Ovary (tissue), 9 donors: ENCODE measurements around the gene E2F4. TPM values are rescaled to one million over a fixed set of nuclear protein-coding genes. Genes with fewer than 3 reads are reported as not detected.
A peak's percentile ranks its signal among the peaks of the same experiment; 100 is the strongest.

Source experiments
- DNase-seq, 5 donors: peaks; one replicate each; pipeline ENCODE4 v3.0.0-alpha.2; 2019 to 2020
- H3K27ac ChIP-seq, 2 donors: fragments of 200-600 bp; one replicate each; pipeline versions ENCODE4 v1.5.1 to v1.8.0; 2019 to 2022
- H3K27me3 ChIP-seq: fragments of 200-600 bp; one replicate; pipeline ENCODE4 v1.8.0; 2022
- H3K36me3 ChIP-seq: fragments of 200-600 bp; sonication (generic); one replicate; pipeline ENCODE4 v1.5.1; 2019
- H3K4me1 ChIP-seq: one replicate; pipeline ENCODE4 v1.8.1; 2013; ENCODE audit warnings: mild to moderate bottlenecking, moderate library complexity; ENCODE audit not compliant: insufficient read depth
- H3K4me3 ChIP-seq: fragments of 200-600 bp; sonication (generic); one replicate; pipeline ENCODE4 v1.5.1; 2017
- H3K9me3 ChIP-seq, 2 donors: fragments of 200-600 bp in 1 of 2; sonication (generic) in 1 of 2; one replicate each; pipeline versions ENCODE4 v1.5.1 to v1.8.1; 2013 to 2019; ENCODE audit warnings: mild to moderate bottlenecking in 1 of 2, moderate library complexity in 1 of 2
- CTCF ChIP-seq, 3 donors: fragments of 450-650 bp in 2 of 3; fragments of 200-600 bp in 1 of 3; IDR thresholded peaks; one replicate each; pipeline versions ENCODE4 v1.5.1 to v1.8.0; 2016 to 2022; ENCODE audit warnings: antibody characterized with exemption in 3 of 3, mild to moderate bottlenecking in 1 of 3
- EP300 ChIP-seq: sonication (generic); formaldehyde crosslinking; IDR thresholded peaks from one replicate; pipeline ENCODE4 v1.6.1; 2017; ENCODE audit warnings: antibody characterized with exemption
- POLR2A ChIP-seq: fragments of 450-650 bp; IDR thresholded peaks from one replicate; pipeline ENCODE4 v1.6.1; 2017; ENCODE audit warnings: antibody characterized with exemption, mild to moderate bottlenecking, moderate library complexity
- WGBS, 3 donors: extraction: QIAGEN DNeasy Blood & Tissue Kit in 1 of 3; methylation state at CpG; one replicate each; pipeline versions ENCODE4 v1.1.5 to v1.1.7; 2013 to 2017; 5-methylcytosine and 5-hydroxymethylcytosine counted together
- intact Hi-C, 4 donors: fragments of 100-400 bp; cut with DNase I; formaldehyde crosslinking; loops; one replicate each; pipeline versions ENCODE4 v1.11.0 to v1.15.1; 2022 to 2023
- polyA plus RNA-seq, 2 donors: library from polyadenylated mRNA; stranded (reverse); fragments of 200-250 nt in 1 of 2; fragments of 350-450 nt in 1 of 2; fragmentation: Illumina TruSeq in 1 of 2; extraction: RNeasy Lipid Tissue Mini Kit (QIAGEN cat#74804) in 1 of 2; gene quantifications; one replicate each; pipeline ENCODE4 v1.2.3, GENCODE V29; 2013 to 2014
- total RNA-seq, 7 donors: library from RNA; depleted of rRNA in 2 of 7; stranded (reverse); fragments of >200 nt in 2 of 7; fragmentation: NEBNext Ultra II Directional in 3 of 7; extraction: Animal tissue kit (Norgen Biotek cat#: 25700) in 3 of 7; gene quantifications; one replicate each; pipeline versions ENCODE4 v1.1.0 to v1.2.4, GENCODE V29; 2016 to 2023
- donor health status: DM: no; HTN: no; CAD: no; lungs with moderate emphysema.
- donor health status: DM: no; HTN: no; CAD: no.
- donor health status: Bipolar disorder and iron deficiency.
- donor health status: DM: yes; HTN: yes; CAD: no.
- donor health status: DM: no; HTN: no; CAD: no.
- donor health status: DM: yes; HTN: yes; CAD: no.

E2F4 gene
- total and polyA plus RNA-seq, 9 donors = 17.6 to 75.7 (median 49.7) TPM

- no peak for DNase-seq
- H3K36me3 ChIP-seq = no peaks in the 10 kb centered on the region
- no peak for TF ChIP-seq POLR2A
- TF ChIP-seq EP300 = no peak
- no peak for TF ChIP-seq CTCF (IDR thresholded peaks at IDR 0.05)
- intact Hi-C loops = loop anchor here in 2 of 4 donors (5.0 to 10.0 kb wide), 3 partner anchors 195 to 262 kb away; partner anchors contain the start of gene CES3 (in 1 of the 2)
- H3K27ac ChIP-seq = no peak overlapping the region
- H3K27me3 ChIP-seq = no peaks in the 10 kb centered on the region
- peaks cover 9% of the 10 kb centered on the region for H3K4me1 ChIP-seq
- H3K4me3 ChIP-seq = no peak overlapping the region
- no peaks in the 10 kb centered on the region for H3K9me3 ChIP-seq
- WGBS, 3 donors = 65 to 71% (median 71%) methylated on average over 7 of the region's 7 CpGs
These were observed 34.7 kb upstream of the E2F4 start for GRCh38 chr16:67157106-67157748.

- no peak for DNase-seq
- TF ChIP-seq POLR2A = no peak
- no peaks in the 10 kb centered on the region for H3K27me3 ChIP-seq
- no peak overlapping the region for H3K27ac ChIP-seq
- H3K36me3 ChIP-seq = no peaks in the 10 kb centered on the region
- H3K4me1 ChIP-seq = peaks cover 13% of the 10 kb centered on the region
- intact Hi-C loops = loop anchor here in 2 of 4 donors (5.0 to 10.0 kb wide), 3 partner anchors 196 to 263 kb away; partner anchors contain the start of gene CES3 (in 1 of the 2)
- 83 to 91% (median 87%) methylated on average over 7 of the region's 7 CpGs for WGBS, 3 donors
- H3K4me3 ChIP-seq = no peak overlapping the region
- H3K9me3 ChIP-seq = no peaks in the 10 kb centered on the region
These were observed 33.9 kb upstream of the E2F4 start for GRCh38 chr16:67157892-67158635.

GRCh38 chr16:67158637-67159600 lies 33.0 kb upstream of the E2F4 start:
- WGBS, 3 donors = 8 to 10% (median 8%) methylated on average over 33 to 34 of the region's 34 CpGs
- no peaks in the 10 kb centered on the region for H3K9me3 ChIP-seq
- intact Hi-C loops = loop anchor here in 2 of 4 donors (5.0 to 10.0 kb wide), 3 partner anchors 197 to 264 kb away; partner anchors contain the start of gene CES3 (in 1 of the 2)

GRCh38 chr16:67161595-67162058 lies 30.3 kb upstream of the E2F4 start:
- peak overlapping the region; percentile 81 for H3K4me3 ChIP-seq
- WGBS, 3 donors = 54 to 56% (median 55%) methylated on average over 25 of the region's 25 CpGs
- no peak for TF ChIP-seq CTCF (IDR thresholded peaks at IDR 0.05)
- intact Hi-C loops = no loop called here
- no peaks in the 10 kb centered on the region for H3K36me3 ChIP-seq
- peak in 2 of 5 donors; percentile 54 to 58 for DNase-seq
- no peak overlapping the region for H3K27ac ChIP-seq
- H3K9me3 ChIP-seq = no peaks in the 10 kb centered on the region
- no peaks in the 10 kb centered on the region for H3K27me3 ChIP-seq
- peaks cover 21% of the 10 kb centered on the region for H3K4me1 ChIP-seq

More at GRCh38 chr16:67158637-67159600, 33.0 kb upstream of the E2F4 start:
- DNase-seq = peak in 4 of 5 donors; percentile 48 to 68 (median 60)
- no peak overlapping the region for H3K27ac ChIP-seq
- no peaks in the 10 kb centered on the region for H3K27me3 ChIP-seq
- no peaks in the 10 kb centered on the region for H3K36me3 ChIP-seq
- TF ChIP-seq EP300 = no peak
- TF ChIP-seq CTCF (IDR thresholded peaks at IDR 0.05) = no peak
- no peak for TF ChIP-seq POLR2A
- H3K4me3 ChIP-seq = peak overlapping the region; percentile 81
- H3K4me1 ChIP-seq = peaks cover 18% of the 10 kb centered on the region
